GM21737 (cell line): ENCODE results near the gene SHANK3.

Source experiments
- ATAC-seq: cut with Tn5 transposase; IDR thresholded peaks from one replicate; pipeline ENCODE4 v1.9.1; 2021; ENCODE audit warnings: mild to moderate bottlenecking, moderate library complexity; ENCODE audit not compliant: unreplicated experiment

Gene SHANK3

GRCh38 chr22:50697667-50698506 is 25.3 kb downstream of the SHANK3 start:
- no peak for ATAC-seq

GRCh38 chr22:50698546-50698945 is 25.9 kb downstream of the SHANK3 start:
- ATAC-seq = no peak

GRCh38 chr22:50699001-50699755 is 26.6 kb downstream of the SHANK3 start:
- no peak for ATAC-seq

- ATAC-seq = no peak
These were observed 27.2 kb downstream of the SHANK3 start for GRCh38 chr22:50699756-50700386.

- ATAC-seq = no peak
These were observed 27.9 kb downstream of the SHANK3 start for GRCh38 chr22:50700387-50701075.

GRCh38 chr22:50701076-50701419 is 28.4 kb downstream of the SHANK3 start:
- ATAC-seq = no peak

GRCh38 chr22:50701428-50702154 is 29.0 kb downstream of the SHANK3 start:
- ATAC-seq = no peak

- no peak for ATAC-seq
These were observed 29.6 kb downstream of the SHANK3 start for GRCh38 chr22:50702261-50702671.

- ATAC-seq = no peak
These were observed 30.4 kb downstream of the SHANK3 start for GRCh38 chr22:50702821-50703725.

- ATAC-seq = no peak
These were observed 31.3 kb downstream of the SHANK3 start for GRCh38 chr22:50703726-50704509.

GRCh38 chr22:50704510-50705218 is 32.0 kb downstream of the SHANK3 start:
- no peak for ATAC-seq

GRCh38 chr22:50705219-50705691 is 32.6 kb downstream of the SHANK3 start:
- ATAC-seq = no peak

GRCh38 chr22:50705851-50706351 is 33.3 kb downstream of the SHANK3 start:
- no peak for ATAC-seq

GRCh38 chr22:50706481-50707125 is 34.0 kb downstream of the SHANK3 start:
- no peak for ATAC-seq

GRCh38 chr22:50708474-50708873 is 35.9 kb downstream of the SHANK3 start:
- ATAC-seq = no peak

- no peak for ATAC-seq
These were observed 36.4 kb downstream of the SHANK3 start for GRCh38 chr22:50708996-50709395.

- no peak for ATAC-seq
These were observed 37.6 kb downstream of the SHANK3 start for GRCh38 chr22:50710221-50710620.
